DMS153 treated with DMSO at 0.1 percent for 48 hours (cell line): ENCODE data around the gene SLC9A1.
"Not testable (repeated sequence)": the region's sequence is repeated elsewhere in the genome, so short reads cannot be mapped to it uniquely, and the experiment has no call there.

Source experiments
- DNase-seq: peaks from one replicate; lab custom pipeline; 2025; ENCODE audit not compliant: unreplicated experiment; lab: John Stamatoyannopoulos, UW

SLC9A1 gene

GRCh38 chr1:27154991-27155781 is at the start of gene SLC9A1:
Gene SLC9A1, minus strand, starts transcription at chr1:27155125. Its CDS starts 791 bp downstream, at chr1:27154334.
- peak; percentile 86 for DNase-seq

DNA sequence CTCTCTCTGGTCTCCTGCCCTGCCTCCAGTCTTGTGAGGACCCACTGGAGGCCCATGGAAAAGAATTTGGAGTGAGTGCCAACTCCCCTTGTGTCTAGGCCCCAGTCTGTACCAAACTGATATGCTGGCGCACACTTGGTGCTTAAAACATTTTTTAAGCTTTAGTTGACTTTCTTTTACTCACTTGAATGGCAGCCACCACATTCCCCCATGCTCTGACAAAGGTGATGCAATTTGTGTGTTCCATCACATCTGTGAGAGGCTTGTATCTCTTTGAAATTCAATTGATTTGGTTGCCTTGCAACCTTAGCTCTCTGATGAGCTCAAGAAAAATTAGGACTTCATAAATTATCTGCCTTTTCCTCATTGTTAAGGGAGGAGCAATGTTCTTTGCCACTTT is 49.0 kb upstream of the SLC9A1 start:
- no peak for DNase-seq

- DNase-seq, result no peak
Measured at GRCh38 chr1:27201295-27201694, 46.4 kb upstream of the SLC9A1 start.

DNA sequence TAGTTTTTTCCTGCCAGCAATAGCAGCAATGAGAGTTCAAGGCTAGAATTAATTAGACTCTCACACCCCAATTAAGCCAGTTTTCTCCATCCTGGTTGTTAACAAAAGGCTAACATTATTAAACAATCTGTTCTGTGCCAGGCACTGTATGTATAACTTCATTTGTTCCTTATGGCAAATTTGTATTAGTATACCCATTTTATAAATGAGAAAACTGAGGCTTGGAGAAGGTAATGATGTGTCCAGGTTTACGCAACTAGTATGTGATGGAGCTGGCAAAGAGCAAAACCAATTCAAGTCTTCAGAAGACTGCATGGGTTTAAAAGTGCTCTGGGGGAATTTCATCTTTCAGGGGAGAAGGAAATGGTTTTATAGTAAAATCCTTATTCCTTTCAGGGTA is 38.3 kb upstream of the SLC9A1 start:
- DNase-seq, result no peak

- DNase-seq, result no peak
Measured at GRCh38 chr1:27192039-27192529, 37.2 kb upstream of the SLC9A1 start.

GRCh38 chr1:27184665-27185064 is 29.7 kb upstream of the SLC9A1 start:
- DNase-seq, result not testable (repeated sequence)

DNA sequence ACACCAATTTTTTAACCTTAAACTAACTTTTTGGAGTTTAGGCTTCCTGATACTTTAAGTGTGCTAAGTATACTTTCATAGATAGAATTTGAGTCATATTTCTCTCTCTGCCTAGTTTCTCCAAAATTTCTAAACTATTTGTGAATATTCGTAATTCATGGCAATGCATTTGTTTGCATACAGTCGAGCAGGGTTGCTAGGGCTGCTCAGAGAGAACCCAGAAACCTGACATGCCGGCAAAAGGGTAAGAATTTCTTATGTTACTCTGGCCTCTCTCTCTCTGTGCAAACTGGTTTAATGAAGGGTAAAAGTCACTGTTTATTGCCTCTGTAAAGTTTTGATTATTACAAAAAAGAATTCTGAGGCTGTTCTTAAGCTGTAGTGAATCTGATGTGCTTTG is 25.1 kb upstream of the SLC9A1 start:
- DNase-seq, result no peak

DNA sequence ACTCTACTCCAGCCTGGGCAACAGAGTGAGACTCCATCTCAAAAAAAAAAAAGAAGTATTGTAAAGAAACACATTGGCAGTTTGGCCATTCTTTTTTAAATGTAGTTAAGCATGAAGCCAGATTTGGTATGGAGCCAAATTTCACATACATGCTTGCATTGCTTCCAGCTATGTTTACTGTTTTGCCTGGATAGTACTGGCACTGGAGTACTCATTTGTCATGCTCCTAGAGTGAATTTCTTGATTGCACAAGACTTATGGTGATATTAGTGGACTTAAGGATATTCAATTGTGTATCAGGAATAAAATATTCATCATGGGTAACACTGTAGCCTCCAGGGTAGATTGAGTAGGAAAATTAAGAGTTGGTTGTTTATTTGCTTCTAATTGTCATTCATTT is 24.5 kb upstream of the SLC9A1 start:
- no peak for DNase-seq

- DNase-seq, result no peak
Measured at GRCh38 chr1:27176954-27177353, 22.0 kb upstream of the SLC9A1 start.

- no peak for DNase-seq
Measured at GRCh38 chr1:27176323-27176722, 21.4 kb upstream of the SLC9A1 start.

DNA sequence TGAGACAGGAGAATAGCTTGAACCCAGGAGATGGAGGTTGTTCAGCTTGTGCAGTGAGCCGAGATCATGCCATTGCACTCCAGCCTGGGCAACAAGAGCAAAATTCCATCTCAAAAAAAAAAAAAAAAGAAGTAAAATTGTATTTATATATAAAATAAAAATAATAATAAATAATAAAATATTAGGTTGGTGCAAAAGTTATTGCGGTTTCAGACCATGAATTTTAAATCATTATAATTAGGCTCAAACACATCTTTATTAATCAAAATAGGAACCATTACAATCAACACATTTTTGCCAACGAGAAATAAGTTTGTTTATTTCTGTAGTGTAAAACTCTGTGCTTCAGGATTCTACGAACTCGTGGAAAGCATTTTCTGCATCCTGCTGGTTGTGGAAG is 18.1 kb upstream of the SLC9A1 start:
- not testable (repeated sequence) for DNase-seq

GRCh38 chr1:27166929-27167328 is 12.0 kb upstream of the SLC9A1 start:
- DNase-seq, result no peak

DNA sequence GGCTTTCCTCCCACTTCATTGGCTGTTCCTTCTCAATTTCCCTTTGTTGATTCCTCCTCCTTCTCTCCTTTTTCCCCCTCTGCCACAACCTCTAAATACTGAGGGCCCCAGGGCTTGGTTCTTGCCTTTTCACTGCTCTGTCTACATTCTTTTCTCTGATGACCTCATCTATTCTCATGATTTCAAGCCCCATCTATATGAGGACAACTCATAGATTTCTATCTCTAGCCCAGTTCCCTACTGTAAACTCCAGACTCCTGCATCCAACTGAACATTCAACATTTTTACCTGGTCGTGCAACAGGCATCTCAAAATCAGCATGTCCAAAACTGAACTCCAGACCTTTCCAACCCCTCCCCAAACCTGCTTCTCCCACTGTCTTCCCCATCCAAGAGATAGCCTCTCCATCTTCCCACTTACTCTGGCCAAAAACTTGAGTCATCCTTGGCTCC is 11.5 kb upstream of the SLC9A1 start:
- no peak for DNase-seq

- DNase-seq, result no peak
Measured at GRCh38 chr1:27163093-27163492, 8.2 kb upstream of the SLC9A1 start.

DNA sequence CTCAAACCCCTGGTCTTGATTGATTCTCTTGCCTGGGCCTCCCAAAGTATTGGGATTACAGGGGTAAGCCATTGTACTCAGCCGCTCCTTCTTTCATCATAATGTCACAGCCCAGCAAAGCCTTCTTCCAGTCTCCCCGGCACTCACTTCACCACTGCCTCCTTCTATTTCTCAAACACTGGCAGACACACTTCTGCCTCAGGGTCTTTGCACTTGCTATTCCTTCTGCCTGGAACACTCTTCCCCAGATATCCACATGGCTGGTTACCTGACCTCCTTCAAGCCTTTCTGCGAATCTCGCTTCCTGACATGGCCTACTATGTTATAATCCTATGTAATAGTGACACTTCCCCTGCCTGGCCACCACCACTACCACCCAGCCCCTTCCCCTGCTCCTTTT is 7.2 kb upstream of the SLC9A1 start:
- DNase-seq, result no peak

- peak; percentile 69 for DNase-seq
Measured at GRCh38 chr1:27161594-27161993, 6.7 kb upstream of the SLC9A1 start.

DNA sequence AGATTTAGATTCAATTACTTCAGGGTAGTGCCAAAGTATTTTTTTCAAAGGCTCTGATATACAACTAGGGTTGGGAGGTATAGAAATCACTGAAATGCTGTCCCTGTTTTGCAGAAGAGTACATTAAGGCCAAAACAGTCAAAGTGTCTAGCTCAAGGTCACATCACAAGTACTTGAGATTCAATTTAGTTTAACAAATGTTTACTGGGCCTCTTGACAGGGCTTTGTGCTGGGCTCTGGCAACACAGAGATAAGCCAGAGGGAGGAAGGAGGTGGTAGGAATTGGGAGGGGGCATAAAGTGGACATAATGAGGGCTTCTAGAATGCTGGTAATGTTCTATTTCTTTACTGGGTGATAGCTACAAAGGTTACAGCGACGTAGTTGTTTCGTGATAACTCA is 2.3 kb upstream of the SLC9A1 start:
- no peak for DNase-seq

DNA sequence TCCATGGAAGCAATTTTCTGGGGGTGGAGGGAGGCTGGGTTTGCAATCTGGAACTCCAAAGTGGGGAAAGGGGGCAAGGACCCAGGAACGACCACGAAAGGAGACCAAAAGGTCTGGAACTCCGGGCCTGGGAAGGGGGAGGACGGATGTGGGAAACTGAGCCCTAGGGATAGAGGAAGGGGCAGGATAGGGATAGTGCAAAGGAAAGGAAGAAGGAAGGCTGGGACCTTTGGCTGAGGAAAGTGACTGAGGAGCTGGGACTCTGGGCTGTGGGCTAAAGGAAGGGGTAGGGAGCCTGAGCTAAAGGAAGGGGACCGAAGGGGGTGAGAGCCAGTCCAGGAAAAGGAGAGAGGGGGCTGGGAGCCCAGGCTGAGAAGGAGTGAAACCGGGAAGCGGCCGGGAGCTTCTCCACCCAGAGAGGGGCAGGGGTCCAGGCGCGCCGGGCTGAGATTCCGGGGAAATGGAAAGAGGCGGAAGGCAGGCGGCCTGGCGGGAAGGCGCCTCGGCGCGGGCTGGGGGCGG is 395 bp downstream of the SLC9A1 start:
- no peak for DNase-seq

GRCh38 chr1:27153927-27154358 is 982 bp downstream of the SLC9A1 start:
- no peak for DNase-seq

DNA sequence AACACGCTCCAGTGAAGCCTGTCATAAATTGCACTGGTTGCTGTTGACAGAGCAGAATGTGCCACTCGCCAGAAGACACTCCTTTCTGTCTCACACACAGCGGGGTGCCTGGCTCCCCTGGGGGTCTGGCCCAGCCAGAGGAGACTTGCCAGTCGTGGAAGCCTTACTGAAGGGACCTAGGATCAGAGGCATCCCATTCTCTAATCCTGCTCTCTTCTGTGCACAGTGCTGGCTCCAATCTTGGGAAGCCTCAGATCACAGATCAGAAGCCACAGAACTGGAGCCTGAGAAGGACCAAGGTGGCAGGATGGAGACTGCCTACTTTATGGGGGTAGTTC is 1.4 kb downstream of the SLC9A1 start:
- DNase-seq, result no peak

GRCh38 chr1:27152829-27153548 is 1.9 kb downstream of the SLC9A1 start:
- DNase-seq, result no peak
